GM19324 (cell line): Measurements from ENCODE around the gene BUD23.
"Not testable (repeated sequence)": the region's sequence is repeated elsewhere in the genome, so short reads cannot be mapped to it uniquely, and the experiment has no call there.

ENCODE experiments used
- ATAC-seq: cut with Tn5 transposase; IDR thresholded peaks from one replicate; pipeline ENCODE4 v1.9.1; 2021; ENCODE audit warnings: mild to moderate bottlenecking, moderate library complexity; ENCODE audit not compliant: unreplicated experiment, low FRiP score

Gene BUD23

DNA sequence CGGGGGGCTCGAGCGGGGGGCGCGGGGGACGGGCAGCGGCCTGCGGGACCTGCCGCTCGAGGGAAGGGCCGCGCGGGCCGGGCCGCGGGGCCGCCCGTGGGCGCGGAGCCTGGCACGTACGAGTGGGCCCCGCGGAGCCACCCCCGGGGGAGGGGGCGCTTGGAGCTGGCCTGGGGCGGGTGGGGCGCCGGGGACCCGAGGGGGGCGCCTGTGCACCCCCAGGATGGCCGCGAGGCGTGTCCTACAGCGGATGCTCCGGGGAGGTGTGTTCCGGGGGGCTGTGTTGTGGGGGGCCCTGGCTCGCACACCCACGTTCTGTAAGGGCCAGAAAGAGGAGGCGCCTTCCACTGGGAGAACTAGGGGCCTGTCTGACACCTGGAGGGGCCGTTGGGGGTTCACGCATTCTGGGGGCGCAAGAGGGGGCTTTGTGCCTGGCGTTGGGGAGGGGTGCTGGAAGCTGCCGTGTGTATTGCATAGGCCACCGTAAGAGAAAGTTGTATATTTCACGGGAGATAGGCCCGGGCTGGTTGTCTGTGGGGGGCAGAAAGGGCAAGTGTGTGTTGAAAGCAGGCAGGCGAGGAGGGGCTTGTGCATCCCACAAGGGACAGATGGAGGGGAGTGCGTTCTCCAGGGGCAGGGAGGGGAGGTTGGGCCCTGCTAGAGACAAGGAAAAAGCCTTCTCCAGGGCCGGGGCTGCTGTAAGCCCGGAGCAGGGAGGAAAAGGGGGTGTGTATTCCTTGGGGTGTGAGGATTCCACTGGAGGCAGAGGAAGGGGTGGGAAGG lies 15.1 kb upstream of the BUD23 start:
- peak; percentile 15 for ATAC-seq

DNA sequence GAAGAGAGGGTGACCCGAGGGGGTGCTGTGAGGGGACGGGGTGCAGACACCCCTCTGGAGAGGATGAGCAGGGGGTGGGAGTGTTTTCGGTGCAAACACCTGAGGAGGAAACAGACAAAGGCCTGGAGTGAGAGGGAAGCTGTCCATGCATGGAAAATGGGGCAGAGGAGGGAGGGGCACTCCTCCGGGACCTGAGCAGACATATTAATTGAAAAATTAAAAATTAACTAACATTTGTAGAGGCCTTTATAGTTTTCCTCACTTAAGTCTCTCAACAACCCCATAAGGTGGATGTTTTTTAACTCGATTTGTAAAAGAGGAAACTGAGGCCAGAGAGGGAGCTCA lies 14.5 kb upstream of the BUD23 start:
- no peak for ATAC-seq

DNA sequence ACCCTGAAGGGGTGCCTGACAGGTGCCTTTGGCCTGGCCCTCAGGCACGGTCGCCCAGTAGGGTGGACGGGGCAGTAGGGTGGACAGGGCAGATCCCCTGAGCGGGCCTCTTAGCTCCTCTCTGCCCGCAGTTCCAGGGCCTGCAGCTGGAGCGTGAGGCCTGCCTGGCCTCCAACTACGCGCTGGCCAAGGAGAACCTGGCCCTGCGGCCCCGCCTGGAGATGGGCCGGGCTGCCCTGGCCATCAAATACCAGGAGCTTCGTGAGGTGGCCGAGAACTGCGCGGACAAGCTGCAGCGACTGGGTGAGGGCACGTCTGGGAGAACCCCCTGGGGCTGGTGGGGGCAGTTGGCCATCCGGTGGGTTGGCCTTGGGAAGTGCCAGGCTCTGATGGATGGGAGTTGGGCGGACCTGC lies 14.1 kb upstream of the BUD23 start:
- no peak for ATAC-seq

DNA sequence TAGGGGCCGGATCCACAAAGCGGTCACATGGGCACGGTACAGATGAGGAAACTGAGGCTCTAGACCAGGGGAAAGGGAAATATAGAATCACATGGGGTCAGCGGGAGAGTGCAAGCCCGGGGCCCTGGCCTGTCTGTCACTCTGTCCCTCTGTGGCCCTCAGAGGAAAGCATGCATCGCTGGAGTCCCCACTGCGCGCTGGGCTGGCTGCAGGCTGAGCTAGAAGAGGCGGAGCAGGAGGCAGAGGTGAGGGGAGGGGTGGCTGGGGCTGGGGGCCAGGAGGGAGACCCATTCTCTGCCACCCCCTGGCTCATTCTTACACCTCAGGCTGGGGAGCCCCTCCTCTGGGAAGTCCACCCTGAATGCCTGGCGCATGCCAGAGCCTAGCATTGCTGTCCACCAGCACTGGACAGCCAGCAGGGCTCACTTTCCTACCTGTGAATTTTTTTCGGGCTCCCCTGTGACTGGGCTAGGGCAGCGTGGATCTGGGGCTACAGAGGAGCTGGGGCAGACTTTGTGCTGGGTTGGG lies 13.5 kb upstream of the BUD23 start:
- no peak for ATAC-seq

DNA sequence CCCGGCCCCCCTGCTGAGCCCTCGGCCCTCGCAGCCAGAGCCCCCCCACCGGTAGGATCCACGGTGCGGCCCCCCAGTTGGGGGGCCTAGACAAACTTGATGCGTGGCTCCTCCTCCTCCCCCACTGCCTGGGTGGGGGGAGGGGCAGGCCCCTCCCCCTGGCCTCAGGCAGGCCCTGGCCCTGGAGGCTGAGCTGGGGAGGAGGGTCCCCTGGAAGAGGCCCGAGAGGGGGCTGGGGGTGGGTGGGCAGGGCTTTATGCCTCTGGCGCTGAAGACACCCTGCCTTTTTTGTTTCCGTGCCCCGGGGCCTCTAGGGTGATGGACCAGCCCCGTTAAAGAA lies 12.1 kb upstream of the BUD23 start:
- no peak for ATAC-seq

DNA sequence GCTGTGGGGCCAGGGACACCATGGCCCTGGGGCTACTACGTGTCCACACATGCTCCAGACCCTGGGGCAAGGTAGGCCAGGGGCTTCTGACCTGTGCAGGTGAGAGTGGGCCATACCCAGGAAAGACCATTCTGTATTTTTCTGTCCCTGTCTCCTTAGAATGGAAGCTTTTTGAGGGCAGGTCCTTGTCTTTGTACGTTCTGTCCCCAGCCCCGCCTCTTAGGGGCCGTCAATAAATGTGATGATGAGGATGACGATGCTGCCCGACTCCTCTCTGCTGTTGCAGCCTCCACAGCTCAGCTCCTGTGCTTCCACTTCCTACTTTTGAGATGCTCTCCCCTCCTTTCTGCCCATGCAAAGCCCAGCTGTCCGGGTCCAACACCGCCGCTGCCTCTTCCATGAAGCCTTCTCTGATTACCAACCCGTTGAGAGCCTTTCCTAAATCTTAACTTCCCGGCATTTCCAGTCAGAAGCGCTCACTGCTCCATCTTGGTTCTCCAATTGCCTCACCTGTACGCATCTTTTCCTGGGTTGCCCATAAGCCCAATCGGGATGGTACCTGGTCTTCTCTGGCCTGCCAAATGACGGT lies 11.4 kb upstream of the BUD23 start:
- no peak for ATAC-seq

DNA sequence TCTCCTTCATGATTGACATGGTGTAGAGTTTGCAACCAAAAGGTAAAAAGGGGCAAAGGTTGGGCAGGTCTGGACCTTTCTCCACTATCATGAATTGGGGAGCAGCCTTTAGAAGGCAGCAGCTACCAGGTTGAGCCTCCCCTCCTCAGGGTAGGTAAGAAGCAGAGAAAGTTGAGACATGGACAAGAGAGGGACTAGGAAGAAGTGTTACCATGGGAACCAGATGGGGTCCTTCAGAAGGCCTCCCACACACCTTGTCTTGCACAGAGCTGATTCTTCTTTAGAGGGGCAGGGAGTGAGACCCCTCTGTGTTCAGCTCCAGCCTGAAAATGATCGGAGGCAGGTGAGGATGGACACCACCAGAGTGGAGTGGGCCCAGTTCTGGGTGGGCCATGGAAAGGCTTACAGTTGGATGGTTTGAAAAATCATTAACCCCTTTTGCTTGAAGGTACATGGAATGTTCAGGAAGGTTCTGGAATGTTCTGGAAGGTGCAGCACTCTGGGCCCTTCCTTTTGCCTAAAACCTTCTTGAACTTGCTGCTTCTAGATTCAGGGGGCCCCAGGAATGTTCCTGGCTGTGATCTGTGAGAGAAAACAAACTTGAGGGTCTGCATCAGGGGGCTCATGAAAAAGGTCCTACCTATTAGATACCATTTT lies 8.8 kb upstream of the BUD23 start:
- ATAC-seq, result no peak

DNA sequence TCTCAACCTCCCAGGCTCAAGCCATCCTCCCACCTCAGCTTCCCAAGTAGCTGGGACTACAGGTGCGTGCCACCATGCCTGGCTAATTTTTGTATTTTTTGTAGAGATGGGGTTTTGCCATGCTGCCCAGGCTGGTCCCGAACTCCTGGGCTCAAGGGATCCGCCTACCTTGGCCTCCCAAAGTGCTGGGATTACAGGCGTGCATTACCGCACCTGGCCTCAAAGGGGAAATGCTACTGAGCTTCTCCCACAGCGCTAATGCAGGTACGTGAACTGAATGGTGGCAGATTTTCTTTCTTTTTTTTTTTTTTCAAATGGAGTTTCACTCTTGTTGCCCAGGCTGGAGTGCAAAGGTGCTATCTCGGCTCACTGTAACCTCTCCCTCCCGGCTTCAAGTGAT lies 7.3 kb upstream of the BUD23 start:
- ATAC-seq, result not testable (repeated sequence)

DNA sequence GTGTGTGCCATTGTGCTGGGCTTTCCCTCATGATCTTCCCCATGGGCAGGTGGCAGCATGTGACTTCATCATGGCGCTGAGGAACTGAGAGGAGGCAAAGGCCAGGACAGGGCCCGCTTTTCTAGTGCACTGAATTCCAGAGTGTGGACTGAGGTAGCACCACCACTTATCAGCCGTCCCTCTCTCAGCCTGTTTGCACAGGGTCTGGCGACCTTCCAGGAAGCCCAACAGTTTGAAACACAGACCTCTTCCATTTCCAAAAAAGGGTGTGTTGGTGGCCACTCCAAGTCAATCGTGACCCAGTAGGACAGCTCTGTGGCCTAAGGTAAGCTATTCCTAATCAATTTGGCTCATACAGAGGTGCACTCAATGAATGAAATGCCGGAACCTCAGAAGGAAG lies 4.5 kb upstream of the BUD23 start:
- no peak for ATAC-seq

DNA sequence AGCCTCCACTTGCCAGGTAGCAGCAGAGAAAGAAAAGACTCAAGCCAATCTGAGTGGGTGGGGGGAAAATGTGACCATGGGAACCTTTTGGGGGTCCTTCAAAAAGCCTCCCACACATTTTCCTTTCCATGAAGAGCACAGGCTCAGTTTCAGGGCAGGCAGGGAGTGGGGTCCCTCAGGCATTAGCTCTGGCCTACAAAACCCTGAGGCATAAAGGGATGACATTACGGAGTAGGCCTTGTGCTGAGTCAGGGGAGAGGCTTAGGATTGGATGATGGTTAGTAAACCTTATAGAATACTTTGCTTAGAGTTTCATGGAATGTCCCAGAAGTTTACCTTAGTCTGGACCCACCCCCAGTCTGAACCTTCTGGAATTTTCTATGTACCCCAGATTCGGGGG lies 3.7 kb upstream of the BUD23 start:
- ATAC-seq, result no peak

DNA sequence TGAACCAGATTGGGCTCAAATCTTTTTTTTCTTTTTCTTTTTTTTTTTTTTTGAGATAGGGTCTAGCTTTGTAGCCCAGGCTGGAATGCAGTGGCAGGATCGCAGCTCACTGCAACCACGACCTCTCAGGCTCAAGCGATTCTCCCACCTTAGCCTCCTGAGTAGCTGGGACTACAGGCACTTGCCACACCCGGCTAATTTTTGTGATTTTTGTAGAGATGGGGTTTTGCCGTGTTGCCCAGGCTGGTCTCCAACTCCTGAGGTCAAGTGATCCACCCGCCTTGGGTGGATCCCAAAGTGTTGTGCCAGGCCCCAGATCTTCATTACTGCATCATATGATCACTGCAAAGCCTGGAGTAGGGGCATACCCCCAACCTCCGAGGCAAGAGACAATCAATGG lies 2.9 kb upstream of the BUD23 start:
- no peak for ATAC-seq

DNA sequence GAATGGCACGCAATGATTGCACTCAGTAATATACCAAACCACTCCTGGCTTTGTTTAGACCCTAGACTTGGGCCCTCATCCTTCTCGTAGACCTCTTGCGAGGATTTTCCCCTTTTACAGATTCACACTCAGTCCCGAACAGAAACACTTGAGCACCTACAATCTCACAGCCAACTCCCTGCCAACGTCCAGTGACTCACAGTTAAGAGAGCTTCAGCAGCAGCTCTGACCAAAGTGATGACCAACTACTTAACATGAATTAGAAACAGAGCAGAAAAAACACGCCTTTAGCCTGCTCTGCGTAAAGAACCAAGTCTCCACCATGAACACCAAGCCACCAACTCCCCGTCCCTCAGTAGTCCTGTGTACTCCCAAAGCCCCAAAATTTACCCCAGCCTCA lies 2.4 kb upstream of the BUD23 start:
- ATAC-seq, result no peak

DNA sequence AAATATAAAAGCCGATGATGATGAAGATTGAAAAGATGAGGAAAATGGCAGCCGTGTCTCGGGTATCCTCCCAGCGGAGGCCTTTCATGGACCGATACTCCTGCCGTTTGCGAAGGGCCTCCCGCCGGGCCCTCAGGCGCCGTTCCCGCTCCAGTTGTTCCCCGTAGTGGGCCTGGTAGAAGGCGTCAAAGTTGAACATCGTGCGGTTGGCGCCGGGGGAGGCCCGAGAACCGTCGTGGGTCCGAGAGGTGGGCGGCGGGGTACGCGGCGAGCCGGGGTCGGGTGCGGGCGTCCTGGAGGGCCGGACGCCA lies 697 bp upstream of the BUD23 start:
- peak; percentile 6 for ATAC-seq

DNA sequence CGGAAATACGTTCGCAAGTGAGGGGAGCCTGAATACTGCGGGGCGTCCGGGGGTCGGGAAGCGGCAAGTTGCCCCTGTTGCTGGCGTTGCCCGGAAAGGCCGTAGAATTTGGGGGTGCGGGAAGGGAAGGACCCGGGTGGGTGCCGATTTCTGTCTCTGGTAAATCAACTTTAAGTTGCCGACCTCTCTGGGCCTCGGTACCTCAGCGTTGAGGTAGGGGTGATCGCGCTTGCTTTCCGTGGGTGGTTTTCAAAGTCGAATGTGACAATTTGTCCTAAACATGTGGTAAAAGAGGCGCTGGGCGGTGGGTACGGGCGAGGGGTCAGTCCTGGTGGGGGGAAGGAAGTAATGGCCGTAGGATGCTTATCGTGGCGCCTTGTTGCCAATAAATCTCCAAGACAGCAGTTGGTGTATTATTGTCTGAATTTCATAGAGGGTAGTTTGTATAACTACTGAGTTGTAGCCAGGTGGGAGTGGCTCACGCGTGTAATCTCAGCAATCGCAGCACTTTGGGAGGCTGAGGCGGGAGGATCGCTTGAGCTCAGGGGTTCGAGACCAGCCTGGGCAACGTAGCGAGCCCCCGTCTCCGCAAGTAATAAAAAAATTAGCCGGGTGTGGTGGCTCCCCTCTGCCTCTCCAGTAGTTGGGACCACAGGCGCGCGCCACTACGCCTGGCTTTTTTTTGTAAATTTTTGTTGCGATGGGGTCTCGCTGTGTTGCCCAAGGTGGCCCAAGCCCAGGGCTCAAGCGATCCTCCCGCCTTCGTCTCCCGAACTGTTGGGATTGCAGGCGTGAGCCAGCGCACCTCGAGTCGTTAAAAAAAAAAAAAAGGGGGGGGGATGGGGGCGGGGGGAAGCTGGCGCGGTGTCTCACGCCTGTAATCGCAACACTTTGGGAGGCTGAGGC lies 644 bp downstream of the BUD23 start:
- peak; percentile 18 for ATAC-seq

DNA sequence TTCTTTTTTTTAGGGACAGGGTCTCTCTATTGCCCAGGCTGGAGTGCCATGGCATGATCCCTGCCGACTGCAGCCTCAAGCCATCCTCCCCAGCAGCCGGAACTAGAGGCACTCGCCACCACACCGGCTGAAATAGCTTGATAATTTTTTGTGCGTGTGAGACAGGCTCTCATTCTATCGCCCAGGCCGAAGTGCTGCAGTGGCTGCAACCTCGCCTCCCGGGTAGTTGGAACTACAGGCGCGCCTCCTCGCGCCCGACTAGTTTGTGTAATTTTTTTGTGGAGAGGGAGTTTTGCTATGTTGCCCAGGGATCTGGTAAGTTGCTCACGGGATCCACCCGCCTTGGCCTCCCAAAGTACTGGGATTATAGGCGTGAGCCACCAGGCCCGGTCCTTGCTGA lies 1.9 kb downstream of the BUD23 start:
- no peak for ATAC-seq

DNA sequence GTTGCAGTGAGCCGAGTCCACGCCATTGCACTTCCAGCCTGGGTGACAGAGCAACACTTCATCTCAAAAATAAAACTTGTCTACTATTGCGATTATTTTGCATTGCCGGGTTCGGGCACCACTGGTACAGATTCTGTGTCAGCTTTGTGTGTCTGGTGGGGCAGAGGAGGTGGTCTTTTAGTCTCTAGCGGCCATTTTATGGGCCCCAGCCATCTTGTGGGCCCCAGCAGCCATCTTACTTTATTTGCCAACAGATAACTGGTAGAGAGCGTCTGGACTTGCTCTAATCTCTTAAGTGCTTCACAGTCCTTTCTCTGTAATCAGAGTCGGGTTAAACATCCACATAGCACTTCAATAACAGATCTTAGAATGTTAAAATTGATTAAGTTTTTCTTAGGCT lies 4.9 kb downstream of the BUD23 start:
- no peak for ATAC-seq

DNA sequence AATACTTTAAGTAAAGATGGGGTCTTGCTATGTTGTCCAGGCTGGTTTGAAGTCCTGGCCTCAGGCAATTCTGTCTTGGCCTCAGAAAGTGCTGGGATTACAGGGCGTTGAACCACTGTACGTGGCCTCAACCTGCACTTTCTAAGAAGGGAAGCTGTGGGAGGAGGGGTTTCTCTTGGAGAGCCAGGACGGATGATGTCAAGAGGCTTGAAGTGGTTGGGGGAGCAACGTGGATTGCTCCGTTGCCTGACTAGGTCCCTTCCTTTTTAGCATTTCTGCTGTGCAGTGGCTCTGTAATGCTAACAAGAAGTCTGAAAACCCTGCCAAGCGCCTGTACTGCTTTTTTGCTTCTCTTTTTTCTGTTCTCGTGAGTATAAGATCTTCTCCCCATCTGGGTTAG lies 7.2 kb downstream of the BUD23 start:
- no peak for ATAC-seq

DNA sequence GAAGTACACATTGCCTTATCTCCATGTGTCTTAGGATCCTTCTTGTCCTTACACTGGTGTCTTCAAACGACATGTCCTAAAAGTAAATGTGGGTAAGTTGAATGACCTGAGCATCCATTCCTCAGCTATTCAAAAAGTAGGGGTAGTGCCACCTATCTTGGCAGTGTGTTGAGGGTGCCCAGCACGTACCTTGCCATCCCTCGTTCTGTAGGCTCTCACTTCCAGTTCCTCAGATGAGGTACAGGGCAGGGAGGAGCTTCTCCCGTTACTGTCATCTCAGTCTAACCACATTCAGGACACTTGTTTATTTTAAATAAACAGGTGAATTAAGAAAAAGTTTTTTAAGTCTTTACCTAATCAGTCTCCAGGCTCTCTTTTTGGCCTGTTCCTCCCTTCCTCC lies 13.0 kb downstream of the BUD23 start:
- no peak for ATAC-seq

DNA sequence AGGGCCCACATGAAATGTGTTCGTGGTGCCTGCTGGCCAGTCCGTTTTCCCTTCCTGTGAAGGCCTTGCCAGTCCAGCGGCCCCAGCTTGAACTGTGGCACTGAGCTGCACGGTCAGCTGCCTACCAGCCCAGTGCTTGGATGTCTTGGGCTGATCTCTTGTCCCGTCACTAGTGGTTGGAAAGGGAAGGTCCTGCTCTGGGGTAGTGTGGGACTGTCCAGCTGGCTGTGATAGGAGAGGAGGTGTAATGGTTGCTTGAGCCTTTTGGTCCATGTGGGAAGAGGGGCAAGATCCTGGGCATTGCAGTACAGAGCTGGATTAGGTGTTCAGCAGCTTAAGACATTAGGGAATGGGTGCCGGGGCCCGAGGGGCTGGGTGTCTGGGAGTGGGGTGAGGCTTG lies 15.0 kb downstream of the BUD23 start:
- no peak for ATAC-seq

DNA sequence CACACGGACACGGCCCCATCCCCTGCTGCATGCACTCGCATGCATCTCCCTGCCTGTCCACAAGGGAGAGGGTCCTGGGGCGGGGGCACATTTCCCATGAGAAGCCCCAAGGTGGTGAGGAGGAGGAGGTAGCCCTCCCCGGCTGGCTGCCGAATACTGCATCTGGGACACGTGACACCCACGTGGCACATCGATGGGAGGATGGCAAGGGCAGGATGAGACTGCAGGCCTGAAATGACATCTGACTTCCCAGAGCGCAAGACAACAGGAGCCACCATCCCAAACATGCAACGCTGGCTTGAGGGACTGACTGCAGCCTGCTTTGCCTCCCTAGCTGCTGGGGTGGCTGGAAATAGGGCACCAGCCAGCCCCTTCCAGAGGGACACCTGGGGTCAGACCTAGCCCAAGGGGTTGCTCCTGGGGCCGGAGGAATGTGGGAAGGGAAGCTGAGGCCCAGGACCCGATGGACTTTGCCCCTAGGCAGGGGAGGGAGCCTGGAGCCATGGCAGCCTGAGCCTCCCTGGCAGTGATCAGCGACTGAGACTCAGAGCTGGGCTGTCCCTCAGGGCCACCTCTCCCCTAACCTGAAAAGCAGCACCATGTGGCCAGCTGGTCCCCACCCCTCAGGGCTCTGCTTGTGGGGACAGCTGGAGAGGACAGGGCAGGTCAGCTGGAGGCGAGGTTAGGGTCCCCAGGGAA lies 16.1 kb downstream of the BUD23 start:
- ATAC-seq, result no peak

DNA sequence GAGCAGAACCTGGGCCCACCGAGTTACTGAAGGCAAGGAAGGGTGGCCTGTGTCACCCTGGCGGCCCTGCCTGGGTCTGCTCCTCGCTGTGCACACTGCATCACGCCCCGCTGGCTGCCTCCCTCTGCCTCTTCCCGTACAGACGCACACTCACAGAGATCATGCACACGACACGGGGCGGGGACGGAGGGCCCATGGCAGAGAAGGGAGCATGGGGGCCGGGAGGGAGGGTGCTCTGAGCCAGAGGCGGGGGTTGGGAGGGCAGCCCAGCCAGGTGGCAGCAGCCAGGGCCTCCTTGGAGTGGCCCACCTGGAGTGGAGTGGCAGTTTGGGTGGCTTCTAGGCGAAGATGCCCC lies 16.6 kb downstream of the BUD23 start:
- no peak for ATAC-seq
